Psoas muscle (tissue), 8 donors: ENCODE measurements around the gene YTHDC1. TPM values are rescaled to one million over a fixed set of nuclear protein-coding genes. Genes with fewer than 3 reads are reported as not detected.

Experiments used
- ATAC-seq, 4 donors: fragments of 200-7000 bp; cut with Tn5 transposase; one replicate each; pipeline ENCODE4 v1.9.1; 2020; ENCODE audit warnings: moderate library complexity in 3 of 4, mild to moderate bottlenecking in 2 of 4
- DNase-seq, 2 donors: peaks; one replicate each; pipeline ENCODE4 v3.0.0-alpha.2; 2020
- H3K27ac ChIP-seq: fragments of 200-600 bp; one replicate; pipeline ENCODE4 v1.8.0; 2022
- H3K27me3 ChIP-seq, 3 donors: fragments of 200-600 bp in 1 of 3; one replicate each; pipeline versions ENCODE4 v1.6.1 to v1.8.0; 2013 to 2022; ENCODE audit warnings: low read length in 2 of 3, mild to moderate bottlenecking in 2 of 3, moderate library complexity in 1 of 3; ENCODE audit not compliant: insufficient read depth in 3 of 3
- H3K36me3 ChIP-seq, 2 donors: fragments of 200-600 bp in 1 of 2; one replicate each; pipeline versions ENCODE4 v1.6.1 to v1.8.0; 2013 to 2022; ENCODE audit warnings: low read depth in 1 of 2, mild to moderate bottlenecking in 1 of 2, moderate library complexity in 1 of 2; ENCODE audit not compliant: insufficient read depth in 1 of 2
- H3K4me1 ChIP-seq: fragments of 200-600 bp; one replicate; pipeline ENCODE4 v1.8.0; 2022
- H3K4me3 ChIP-seq: fragments of 200-600 bp; one replicate; pipeline ENCODE4 v1.8.0; 2022; ENCODE audit warnings: mild to moderate bottlenecking
- H3K9me3 ChIP-seq: fragments of 200-600 bp; one replicate; pipeline ENCODE4 v1.8.0; 2022
- WGBS, 3 donors: extraction: QIAGEN DNeasy Blood & Tissue Kit; methylation state at CpG; one replicate each; pipeline versions ENCODE4 v1.1.6 to v1.1.7; 2013; 5-methylcytosine and 5-hydroxymethylcytosine counted together
- intact Hi-C, 2 donors: fragments of 100-400 bp; cut with DNase I; formaldehyde crosslinking; loops; one replicate each; pipeline versions ENCODE4 v1.11.0 to v1.14.2; 2022
- polyA plus RNA-seq, 3 donors: library from polyadenylated mRNA; stranded (reverse); fragments of 200-250 nt; gene quantifications; one replicate each; pipeline ENCODE4 v1.2.3, GENCODE V29; 2013
- total RNA-seq, 4 donors: library from RNA; stranded (reverse); fragmentation: NEBNext Ultra II Directional in 2 of 4; extraction: Animal tissue kit (Norgen Biotek cat#: 25700) in 2 of 4; gene quantifications; one replicate each; pipeline versions ENCODE4 v1.2.1 to v1.2.4, GENCODE V29; 2021 to 2023
- TF ChIP-seq, protein P1 (sequence below): fragments of 200-600 bp; IDR thresholded peaks from one replicate; pipeline ENCODE4 v1.8.0; 2022; ENCODE audit warnings: antibody characterized with exemption
- donor health status: healthy with polysubstance abuse.
- donor health status: DM: no; HTN: no; CAD: no; lungs with moderate emphysema.
- donor health status: Bipolar disorder and iron deficiency.
- donor health status: healthy.
- donor health status: DM: yes; HTN: yes; CAD: no.
- donor health status: DM: no; HTN: no; CAD: no.
- donor health status: DM: no; HTN: no; CAD: no.
- donor health status: DM: yes; HTN: yes; CAD: no.

The YTHDC1 gene
- total and polyA plus RNA-seq, 7 donors, result 19.1 to 58.5 (median 43.2) TPM

DNA sequence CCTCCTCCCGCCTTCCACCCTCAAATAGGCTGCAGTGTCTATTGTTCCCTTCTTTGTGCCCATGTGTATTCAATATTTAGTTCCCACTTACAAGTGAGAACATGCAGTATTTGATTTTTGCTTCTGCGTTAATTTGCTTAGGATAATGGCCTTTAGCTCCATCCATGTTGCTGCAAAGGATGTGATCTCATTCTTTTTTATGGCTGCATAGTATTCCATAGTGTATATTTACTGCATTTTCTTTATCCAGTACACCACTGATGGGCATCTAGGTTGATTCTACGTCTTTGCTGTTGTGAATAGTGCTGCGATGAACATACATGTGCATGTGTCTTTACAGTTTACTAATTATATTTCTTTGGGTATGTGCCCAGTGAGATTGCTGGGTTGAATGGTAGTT is 52.8 kb downstream of the YTHDC1 start:
- no peaks in the 10 kb centered on the region for H3K4me1 ChIP-seq
- intact Hi-C loops, result no loop called here

DNA sequence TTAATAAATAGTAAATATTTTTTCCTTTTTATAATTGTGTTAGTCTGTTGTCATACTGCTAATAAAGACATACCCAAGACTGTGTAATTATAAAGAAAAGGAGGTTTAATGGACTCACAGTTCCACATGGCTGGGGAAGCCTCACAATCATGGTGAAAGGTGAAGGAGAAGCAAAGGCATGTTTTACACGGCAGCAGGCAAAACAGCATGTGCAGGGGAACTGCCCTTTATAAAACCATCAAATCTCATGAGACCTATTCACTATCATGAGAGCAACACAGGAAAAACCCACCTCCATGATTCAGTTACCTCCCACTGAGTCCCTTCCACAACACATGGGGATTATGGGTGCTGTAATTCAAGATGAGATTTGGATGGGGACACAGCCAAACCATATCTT is 58.6 kb downstream of the YTHDC1 start:
- Histone ChIP-seq H3K27me3 (no peaks in the 10 kb centered on the region), H3K4me1 (no peaks in the 10 kb centered on the region), H3K4me3 (no peak overlapping the region), H3K9me3 (no peaks in the 10 kb centered on the region), H3K36me3 (no peaks in the 10 kb centered on the region), H3K27ac (no peak overlapping the region)
- TF ChIP-seq, protein P1, sequence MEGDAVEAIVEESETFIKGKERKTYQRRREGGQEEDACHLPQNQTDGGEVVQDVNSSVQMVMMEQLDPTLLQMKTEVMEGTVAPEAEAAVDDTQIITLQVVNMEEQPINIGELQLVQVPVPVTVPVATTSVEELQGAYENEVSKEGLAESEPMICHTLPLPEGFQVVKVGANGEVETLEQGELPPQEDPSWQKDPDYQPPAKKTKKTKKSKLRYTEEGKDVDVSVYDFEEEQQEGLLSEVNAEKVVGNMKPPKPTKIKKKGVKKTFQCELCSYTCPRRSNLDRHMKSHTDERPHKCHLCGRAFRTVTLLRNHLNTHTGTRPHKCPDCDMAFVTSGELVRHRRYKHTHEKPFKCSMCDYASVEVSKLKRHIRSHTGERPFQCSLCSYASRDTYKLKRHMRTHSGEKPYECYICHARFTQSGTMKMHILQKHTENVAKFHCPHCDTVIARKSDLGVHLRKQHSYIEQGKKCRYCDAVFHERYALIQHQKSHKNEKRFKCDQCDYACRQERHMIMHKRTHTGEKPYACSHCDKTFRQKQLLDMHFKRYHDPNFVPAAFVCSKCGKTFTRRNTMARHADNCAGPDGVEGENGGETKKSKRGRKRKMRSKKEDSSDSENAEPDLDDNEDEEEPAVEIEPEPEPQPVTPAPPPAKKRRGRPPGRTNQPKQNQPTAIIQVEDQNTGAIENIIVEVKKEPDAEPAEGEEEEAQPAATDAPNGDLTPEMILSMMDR, result no peak
- 74 to 95% (median 81%) methylated on average over 1 of the region's 1 CpG for WGBS, 3 donors
- ATAC-seq (no peak), DNase-seq (no peak)
- intact Hi-C loops, result no loop called here

More for the DNA sequence above, 52.8 kb downstream of the YTHDC1 start:
- ATAC-seq (no peak), DNase-seq (no peak)
- Histone ChIP-seq H3K36me3 (no peaks in the 10 kb centered on the region), H3K9me3 (no peaks in the 10 kb centered on the region), H3K27ac (no peak overlapping the region), H3K4me3 (no peak overlapping the region), H3K27me3 (no peaks in the 10 kb centered on the region)
- 89 to 93% (median 91%) methylated on average over 4 of the region's 4 CpGs for WGBS, 3 donors
- TF ChIP-seq, protein P1, result no peak

DNA sequence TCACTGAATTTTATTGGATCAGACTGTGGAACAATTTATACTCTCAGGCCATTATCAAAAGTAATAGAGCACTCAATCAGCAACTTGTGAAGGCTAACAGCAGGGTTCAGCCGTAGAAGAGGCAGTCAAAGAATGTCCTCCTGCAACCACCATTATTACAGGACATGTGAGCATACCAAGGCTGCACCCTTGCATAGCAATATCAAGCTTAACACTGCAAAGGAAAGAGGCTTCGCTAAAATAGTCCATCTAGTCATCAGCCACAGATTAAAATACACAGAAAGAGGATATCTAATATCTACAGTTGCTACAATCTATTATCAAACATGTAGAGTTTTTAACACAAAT is 61.5 kb downstream of the YTHDC1 start:
- Histone ChIP-seq H3K4me1 (no peaks in the 10 kb centered on the region), H3K36me3 (no peaks in the 10 kb centered on the region), H3K27me3 (no peaks in the 10 kb centered on the region), H3K4me3 (no peak overlapping the region), H3K27ac (no peak overlapping the region), H3K9me3 (no peaks in the 10 kb centered on the region)
- DNase-seq (no peak), ATAC-seq (no peak)
- WGBS, 3 donors, result 47 to 62% (median 61%) methylated on average over 2 of the region's 2 CpGs
- TF ChIP-seq, protein P1, result no peak
- intact Hi-C loops, result no loop called here

DNA sequence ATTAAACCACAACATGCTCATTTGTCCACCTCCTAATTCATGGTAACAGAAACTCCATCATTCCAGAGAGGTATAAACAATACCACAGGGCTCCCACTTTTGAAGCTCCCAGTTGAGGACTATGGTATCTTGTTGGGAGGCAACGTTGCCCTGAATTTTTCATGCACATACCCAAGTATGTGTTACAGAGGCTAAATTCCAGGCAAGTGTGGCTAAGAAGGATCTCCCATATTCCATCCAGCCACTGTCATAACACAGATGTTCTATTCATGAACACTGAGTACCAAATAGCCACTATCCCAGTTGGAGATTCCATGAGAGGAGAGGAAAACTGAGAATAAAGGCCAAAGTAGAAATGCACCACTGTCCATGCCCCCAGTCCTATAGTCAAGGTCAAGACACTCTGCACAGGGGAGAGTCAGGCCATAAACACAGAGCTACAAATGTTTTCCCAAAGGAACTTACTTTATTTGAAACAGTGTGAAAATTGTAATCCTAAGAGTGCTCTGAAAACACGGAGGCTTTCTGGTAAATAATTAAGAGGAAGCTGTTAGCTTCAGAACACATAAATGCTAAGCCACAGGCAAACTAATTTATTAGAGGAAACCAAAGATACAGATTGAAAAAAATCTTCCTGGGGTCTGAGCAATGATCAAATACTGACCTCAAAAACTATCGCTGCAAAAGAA is 62.0 kb downstream of the YTHDC1 start:
- no peak overlapping the region for H3K4me3 ChIP-seq
- WGBS, 3 donors, result 51 to 63% (median 58%) methylated on average over 3 of the region's 3 CpGs
- DNase-seq (no peak), ATAC-seq (no peak)
- H3K27me3 ChIP-seq, result no peaks in the 10 kb centered on the region
- H3K27ac ChIP-seq, result no peak overlapping the region
- no peaks in the 10 kb centered on the region for H3K4me1 ChIP-seq
- intact Hi-C loops, result no loop called here
- H3K9me3 ChIP-seq, result no peaks in the 10 kb centered on the region
- TF ChIP-seq, protein P1, result no peak
- no peaks in the 10 kb centered on the region for H3K36me3 ChIP-seq

DNA sequence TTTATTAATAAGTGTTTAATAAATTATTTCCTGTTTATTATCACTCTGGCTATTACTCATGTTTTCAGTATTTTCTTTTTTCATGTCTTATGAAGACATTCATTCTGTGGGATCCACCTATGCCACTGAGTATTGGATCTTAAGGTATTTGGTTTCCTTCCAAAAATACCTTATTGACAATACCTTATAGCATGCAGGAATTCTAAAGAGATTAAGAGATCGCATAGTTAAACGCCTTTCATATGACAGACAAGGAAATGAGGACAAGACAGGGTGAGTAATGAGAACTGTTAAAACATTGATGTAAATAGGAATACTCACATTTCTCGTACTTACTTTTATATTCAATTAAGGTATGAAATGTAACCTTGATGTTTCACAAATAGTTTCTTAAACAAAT is 66.2 kb downstream of the YTHDC1 start:
- Histone ChIP-seq H3K4me1 (no peaks in the 10 kb centered on the region), H3K4me3 (no peak overlapping the region), H3K27me3 (no peaks in the 10 kb centered on the region), H3K27ac (no peak overlapping the region), H3K9me3 (no peaks in the 10 kb centered on the region), H3K36me3 (no peaks in the 10 kb centered on the region)
- ATAC-seq (no peak), DNase-seq (no peak)
- WGBS, 3 donors, result 82 to 86% (median 84%) methylated on average over 3 of the region's 3 CpGs
- TF ChIP-seq, protein P1, result no peak
- intact Hi-C loops, result no loop called here
